Stimulated activated CD4-positive, alpha-beta T cell treated with anti-CD3 and anti-CD28 coated beads, Interleukin-1b, Interleukin-23, amount 100 ng/mL, for 1 hour (primary cell): Measurements from ENCODE around the gene SPHKAP.
"Not testable (repeated sequence)": the region's sequence is repeated elsewhere in the genome, so short reads cannot be mapped to it uniquely, and the experiment has no call there.

Experiments
- DNase-seq, 2 donors: peaks; one replicate each; pipeline ENCODE4 v3.0.0-alpha.2; 2020; ENCODE audit warnings: low read depth in 2 of 2

The SPHKAP gene

GRCh38 chr2:228094377-228094921, 87.0 kb downstream of the SPHKAP start:
- no peak for DNase-seq

- no peak for DNase-seq
These were observed 89.4 kb downstream of the SPHKAP start for GRCh38 chr2:228092056-228092455.

- no peak for DNase-seq
These were observed 94.9 kb downstream of the SPHKAP start for GRCh38 chr2:228086561-228086960.

- DNase-seq = no peak
These were observed 96.8 kb downstream of the SPHKAP start for GRCh38 chr2:228084717-228085116.

- no peak for DNase-seq
These were observed 98.4 kb downstream of the SPHKAP start for GRCh38 chr2:228083131-228083530.

- DNase-seq = no peak
These were observed 98.9 kb downstream of the SPHKAP start for GRCh38 chr2:228082571-228082970.

GRCh38 chr2:228079194-228079593, 102.3 kb downstream of the SPHKAP start:
- DNase-seq = no peak

GRCh38 chr2:228076695-228077094, 104.8 kb downstream of the SPHKAP start:
- DNase-seq = not testable (repeated sequence)

- DNase-seq = no peak
These were observed 108.8 kb downstream of the SPHKAP start for GRCh38 chr2:228072669-228073068.

- DNase-seq = no peak
These were observed 114.2 kb downstream of the SPHKAP start for GRCh38 chr2:228067309-228067708.

GRCh38 chr2:228066126-228066798, 115.2 kb downstream of the SPHKAP start:
- no peak for DNase-seq

GRCh38 chr2:228065686-228066085, 115.8 kb downstream of the SPHKAP start:
- no peak for DNase-seq

GRCh38 chr2:228064796-228065315, 116.6 kb downstream of the SPHKAP start:
- DNase-seq = no peak

GRCh38 chr2:228064024-228064423, 117.5 kb downstream of the SPHKAP start:
- no peak for DNase-seq

GRCh38 chr2:228063558-228063957, 117.9 kb downstream of the SPHKAP start:
- DNase-seq = no peak

GRCh38 chr2:228059735-228060134, 121.8 kb downstream of the SPHKAP start:
- DNase-seq = no peak

GRCh38 chr2:228056293-228057097, 125.0 kb downstream of the SPHKAP start:
- no peak for DNase-seq

GRCh38 chr2:228048838-228049490, 132.5 kb downstream of the SPHKAP start:
- DNase-seq = no peak

GRCh38 chr2:228040995-228041394, 140.5 kb downstream of the SPHKAP start:
- no peak for DNase-seq

GRCh38 chr2:228039752-228040534, 141.5 kb downstream of the SPHKAP start:
- no peak for DNase-seq

- no peak for DNase-seq
These were observed 142.5 kb downstream of the SPHKAP start for GRCh38 chr2:228038967-228039366.
